Suppressor macrophage (primary cell): Measurements from ENCODE around the gene RIMS4.

Experiments used
- DNase-seq, 4 experiments: peaks; one replicate each; pipeline ENCODE4 v3.0.0-alpha.2; 2020 to 2022

Gene RIMS4

GRCh38 chr20:44719841-44720240 is 90.5 kb downstream of the RIMS4 start:
- DNase-seq: no peak

GRCh38 chr20:44717986-44718385 is 92.4 kb downstream of the RIMS4 start:
- DNase-seq: no peak

- no peak for DNase-seq
Measured at GRCh38 chr20:44716309-44717106, 93.8 kb downstream of the RIMS4 start.

- DNase-seq: no peak
Measured at GRCh38 chr20:44715499-44716308, 94.6 kb downstream of the RIMS4 start.

- DNase-seq: peak; percentile 64 to 81 (median 70)
Measured at GRCh38 chr20:44714701-44715498, 95.4 kb downstream of the RIMS4 start, which contains the start of gene CCN5. TSS of gene CCN5 (plus strand) at chr20:44715369. CDS start at chr20:44715391, 22 bp downstream.

GRCh38 chr20:44714102-44714700 is 96.1 kb downstream of the RIMS4 start:
- DNase-seq: no peak

GRCh38 chr20:44711237-44711636 is 99.1 kb downstream of the RIMS4 start:
- no peak for DNase-seq

- DNase-seq: no peak
Measured at GRCh38 chr20:44709797-44710196, 100.5 kb downstream of the RIMS4 start.

GRCh38 chr20:44709380-44709779 is 101.0 kb downstream of the RIMS4 start:
- no peak for DNase-seq

- DNase-seq: no peak
Measured at GRCh38 chr20:44707018-44707579, 103.2 kb downstream of the RIMS4 start.

- DNase-seq: no peak
Measured at GRCh38 chr20:44706301-44707017, 103.9 kb downstream of the RIMS4 start.

- DNase-seq: no peak
Measured at GRCh38 chr20:44705364-44706094, 104.8 kb downstream of the RIMS4 start.

GRCh38 chr20:44704551-44704971 is 105.8 kb downstream of the RIMS4 start:
- no peak for DNase-seq

- no peak for DNase-seq
Measured at GRCh38 chr20:44703956-44704488, 106.3 kb downstream of the RIMS4 start.

- no peak for DNase-seq
Measured at GRCh38 chr20:44703183-44703925, 107.0 kb downstream of the RIMS4 start.

GRCh38 chr20:44702776-44703175 is 107.6 kb downstream of the RIMS4 start:
- DNase-seq: peak; percentile 59 to 79 (median 69)

GRCh38 chr20:44701858-44702256 is 108.5 kb downstream of the RIMS4 start:
- no peak for DNase-seq
